GM10248 (cell line): Measurements from ENCODE around the gene KCNK10.

Experiments used
- CTCF ChIA-PET: fragments of 300-600 bp; sonication (Branson Sonifier 250); formaldehyde crosslinking; extraction: SDS; loops from one replicate; lab custom pipeline; 2021; ENCODE audit warnings: antibody characterized with exemption; lab: Yijun Ruan, JAX
- POLR2A ChIA-PET: fragments of 350-650 bp; sonication (Branson Sonifier 250); formaldehyde crosslinking; extraction: SDS; loops from one replicate; lab custom pipeline; 2020; ENCODE audit warnings: antibody characterized with exemption; lab: Yijun Ruan, JAX
- DNase-seq: peaks from one replicate; pipeline ENCODE4 v3.0.0; 2012; ENCODE audit errors: extremely low spot score
- TF ChIP-seq, protein P1 (sequence below): IDR thresholded peaks from 2 replicates; pipeline ENCODE4 v1.5.1; 2012; ENCODE audit warnings: mild to moderate bottlenecking, low read depth; ENCODE audit errors: extremely low read depth, missing control alignments, control extremely low read depth

KCNK10 gene

DNA sequence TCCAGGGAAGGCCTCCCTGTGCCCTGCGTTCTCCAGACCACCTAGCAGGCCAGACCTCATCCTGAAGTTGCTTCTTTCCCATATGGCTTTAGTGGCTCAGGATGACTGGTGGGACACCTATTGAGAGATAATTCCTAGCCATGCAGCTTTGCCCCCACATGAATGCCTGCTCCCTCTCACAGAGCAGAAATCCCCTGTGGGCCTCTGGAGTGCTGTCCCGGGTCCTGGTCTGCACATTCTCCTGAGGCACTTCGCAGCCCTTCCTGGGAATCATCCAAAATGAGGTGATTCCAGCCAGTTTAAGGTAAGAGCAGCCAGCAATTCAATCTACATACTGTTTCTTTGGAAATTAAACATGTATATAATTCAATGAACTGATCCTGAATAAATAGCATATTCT lies 182.2 kb downstream of the KCNK10 start:
- no peak for DNase-seq
- POLR2A ChIA-PET, result no interaction called here
- TF ChIP-seq, protein P1, sequence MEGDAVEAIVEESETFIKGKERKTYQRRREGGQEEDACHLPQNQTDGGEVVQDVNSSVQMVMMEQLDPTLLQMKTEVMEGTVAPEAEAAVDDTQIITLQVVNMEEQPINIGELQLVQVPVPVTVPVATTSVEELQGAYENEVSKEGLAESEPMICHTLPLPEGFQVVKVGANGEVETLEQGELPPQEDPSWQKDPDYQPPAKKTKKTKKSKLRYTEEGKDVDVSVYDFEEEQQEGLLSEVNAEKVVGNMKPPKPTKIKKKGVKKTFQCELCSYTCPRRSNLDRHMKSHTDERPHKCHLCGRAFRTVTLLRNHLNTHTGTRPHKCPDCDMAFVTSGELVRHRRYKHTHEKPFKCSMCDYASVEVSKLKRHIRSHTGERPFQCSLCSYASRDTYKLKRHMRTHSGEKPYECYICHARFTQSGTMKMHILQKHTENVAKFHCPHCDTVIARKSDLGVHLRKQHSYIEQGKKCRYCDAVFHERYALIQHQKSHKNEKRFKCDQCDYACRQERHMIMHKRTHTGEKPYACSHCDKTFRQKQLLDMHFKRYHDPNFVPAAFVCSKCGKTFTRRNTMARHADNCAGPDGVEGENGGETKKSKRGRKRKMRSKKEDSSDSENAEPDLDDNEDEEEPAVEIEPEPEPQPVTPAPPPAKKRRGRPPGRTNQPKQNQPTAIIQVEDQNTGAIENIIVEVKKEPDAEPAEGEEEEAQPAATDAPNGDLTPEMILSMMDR, result no peak
- CTCF ChIA-PET, result no interaction called here

DNA sequence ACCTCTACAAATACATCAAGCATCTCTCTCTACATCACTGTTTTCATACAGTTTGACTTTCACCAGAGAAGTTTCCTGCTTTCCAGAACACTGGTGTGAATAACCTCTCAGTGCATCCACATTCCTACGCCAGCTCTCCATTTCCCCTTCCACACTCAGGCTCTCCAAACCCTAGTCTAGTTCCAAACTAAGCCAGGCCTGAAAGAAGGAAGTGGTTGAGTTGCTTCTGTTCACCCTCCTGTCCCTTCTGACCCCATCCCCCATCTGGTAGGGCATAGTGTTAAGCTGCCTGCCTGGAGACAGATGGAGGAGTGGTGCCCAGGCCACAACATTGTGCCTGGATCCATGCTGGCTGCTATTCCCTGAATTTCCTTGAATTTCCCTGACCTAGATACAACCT lies 185.7 kb downstream of the KCNK10 start:
- no peak for DNase-seq
- TF ChIP-seq, protein P1, result no peak
- ChIA-PET CTCF (interaction anchor here (1.2 kb wide), 1 partner anchor 31 kb away, joined by 3 read pairs; no protein-coding TSS in a partner anchor), POLR2A (interaction anchor here (0.6 kb wide), 1 partner anchor 147 kb away, joined by 3 read pairs; no protein-coding TSS in a partner anchor)
